ENCODE data around the gene RNF41.
"Not testable (repeated sequence)": the region's sequence is repeated elsewhere in the genome, so short reads cannot be mapped to it uniquely, and the experiment has no call there.

The RNF41 gene

DNA sequence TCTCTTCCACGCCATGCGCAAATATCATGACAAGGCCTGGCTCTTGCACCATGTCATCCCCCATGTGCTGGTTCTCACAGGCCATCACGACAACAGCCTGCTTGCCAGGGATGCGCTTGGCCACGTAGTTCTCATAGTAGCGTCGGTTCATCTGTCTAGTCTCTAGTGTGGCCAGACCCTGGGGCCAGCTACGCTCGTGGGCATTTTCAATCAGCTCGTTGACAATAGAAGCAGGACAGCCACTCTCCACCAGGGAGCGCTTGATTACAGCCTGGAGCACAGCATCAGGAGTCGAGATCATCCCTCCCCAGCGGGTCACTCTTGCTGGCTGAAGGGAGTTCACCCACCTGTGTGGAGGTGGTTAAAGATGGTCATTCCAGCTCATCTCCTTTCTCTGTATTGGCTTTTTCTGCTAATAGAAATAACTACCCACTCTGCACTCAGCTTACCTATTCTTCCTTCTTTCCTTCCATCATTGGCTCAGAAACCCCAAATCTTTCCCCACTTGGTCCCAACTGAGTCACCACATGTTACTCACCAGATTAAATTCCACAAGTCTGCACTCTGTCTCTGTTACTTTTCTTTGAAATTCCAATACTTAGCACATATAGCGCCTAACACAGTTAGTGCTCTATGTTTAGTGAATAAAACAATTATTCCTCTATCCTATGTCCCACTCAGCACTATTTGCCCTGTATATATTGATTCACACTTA, 15.1 kb downstream of the RNF41 start:
- DNase-seq, result peak; percentile 19 to 25

- no peak for DNase-seq
Measured at GRCh38 chr12:56205445-56205844, 16.3 kb downstream of the RNF41 start.

GRCh38 chr12:56204275-56204674, 17.4 kb downstream of the RNF41 start:
- DNase-seq, result no peak

GRCh38 chr12:56202838-56203237, 18.9 kb downstream of the RNF41 start:
- DNase-seq, result no peak

DNA sequence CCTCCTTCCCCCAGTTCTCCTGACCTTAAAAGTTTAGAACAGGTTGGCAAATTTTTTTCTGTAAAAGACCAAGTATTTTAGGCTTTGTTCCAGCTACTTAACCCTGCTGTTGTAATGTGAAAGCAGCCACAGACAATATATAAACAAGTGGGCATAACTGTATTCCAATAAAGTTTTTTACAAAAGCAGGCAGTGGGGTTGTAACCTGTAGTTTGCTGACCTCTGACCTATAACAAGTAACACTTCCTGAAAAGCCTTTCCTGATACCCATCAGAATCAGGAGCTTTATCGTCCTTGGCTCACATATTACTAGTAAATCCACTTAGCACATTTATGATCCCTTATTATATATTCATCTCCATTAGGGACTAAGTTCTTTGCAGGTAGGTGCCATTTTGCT, 19.4 kb downstream of the RNF41 start:
- DNase-seq, result no peak

DNA sequence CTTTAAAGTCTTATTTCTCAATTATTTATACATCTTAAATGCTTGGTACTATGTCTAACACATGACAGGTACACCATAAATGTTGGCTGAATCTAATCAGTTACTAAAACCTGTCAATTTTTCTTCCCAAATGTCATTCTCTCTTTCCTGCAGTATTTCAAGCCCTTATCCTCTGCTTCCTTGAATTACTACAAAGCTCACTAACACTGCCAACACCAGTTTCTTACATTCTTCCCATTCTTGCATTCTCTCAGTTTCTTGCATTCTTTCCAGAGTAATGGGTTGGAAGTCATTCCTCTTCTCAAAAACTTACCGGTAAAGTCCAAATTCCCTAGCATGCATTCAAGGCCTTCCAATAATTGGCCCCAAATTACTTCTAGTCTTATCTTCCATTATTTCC, 22.9 kb downstream of the RNF41 start:
- no peak for DNase-seq

DNA sequence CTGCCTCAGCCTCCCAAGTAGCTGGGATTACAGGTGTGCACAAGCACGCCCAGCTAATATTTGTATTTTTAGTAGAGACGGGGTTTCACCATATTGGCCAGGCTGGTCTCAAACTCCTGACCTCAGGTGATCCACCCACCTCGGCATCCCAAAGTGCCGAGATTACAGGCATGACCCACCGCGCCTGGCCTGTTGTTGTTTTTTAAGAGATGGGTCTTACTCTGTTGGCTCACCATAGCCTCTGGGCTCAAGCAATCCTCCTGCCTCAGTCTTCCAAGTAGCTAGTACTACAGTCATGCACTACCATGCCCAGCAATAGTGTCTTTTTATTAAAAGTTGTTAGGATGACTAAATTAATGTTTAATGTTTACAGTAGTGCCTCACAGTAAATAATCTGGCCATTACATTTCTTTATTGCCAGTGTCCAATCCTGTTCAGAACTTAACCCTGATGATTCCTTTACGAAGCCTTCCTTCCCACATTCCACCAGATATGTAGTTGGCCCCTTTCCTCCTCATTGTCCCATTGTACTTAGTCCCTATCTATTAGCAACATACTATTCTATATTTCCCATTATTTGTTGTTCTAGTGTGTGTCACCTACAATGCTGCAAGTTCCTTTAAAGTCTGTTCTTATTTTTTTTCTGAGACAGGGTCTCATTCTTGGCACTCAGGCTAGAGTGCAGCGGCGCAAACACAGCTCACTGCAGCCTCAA, 23.6 kb downstream of the RNF41 start:
- no peak for DNase-seq

DNA sequence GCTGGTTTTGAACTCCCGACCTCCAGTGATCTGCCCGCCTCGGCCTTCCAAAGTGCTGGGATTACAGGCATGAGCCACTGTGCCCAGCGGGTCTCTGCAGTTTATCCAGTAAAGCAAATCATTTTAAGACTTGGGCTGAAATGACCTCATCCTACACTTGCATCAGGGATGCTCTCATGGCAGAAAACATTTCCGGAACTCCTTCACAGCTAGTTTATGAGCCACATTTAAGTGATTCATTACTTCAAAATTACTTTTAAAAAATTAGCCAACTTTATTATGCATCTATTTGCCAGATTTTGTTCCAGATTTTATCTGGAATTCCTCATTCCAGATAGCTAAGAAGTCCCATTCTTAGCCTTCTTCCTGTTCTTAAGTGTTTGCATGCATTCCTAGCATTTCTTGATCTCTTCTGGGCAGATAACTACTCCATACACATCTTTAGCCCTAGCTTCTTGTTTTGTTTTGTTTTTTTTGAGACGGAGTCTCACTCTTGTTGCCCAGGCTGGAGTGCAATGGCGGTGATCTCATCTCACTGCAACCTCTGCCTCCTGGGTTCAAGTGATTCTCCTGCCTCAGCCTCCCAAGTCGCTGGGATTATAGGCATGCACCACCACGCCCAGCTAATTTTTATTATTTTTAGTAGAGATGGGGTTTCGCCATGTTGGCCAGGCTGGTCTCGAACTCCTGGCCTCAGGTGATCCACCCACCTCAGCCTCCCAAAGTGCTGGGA, 24.7 kb downstream of the RNF41 start:
- DNase-seq, result not testable (repeated sequence)

DNA sequence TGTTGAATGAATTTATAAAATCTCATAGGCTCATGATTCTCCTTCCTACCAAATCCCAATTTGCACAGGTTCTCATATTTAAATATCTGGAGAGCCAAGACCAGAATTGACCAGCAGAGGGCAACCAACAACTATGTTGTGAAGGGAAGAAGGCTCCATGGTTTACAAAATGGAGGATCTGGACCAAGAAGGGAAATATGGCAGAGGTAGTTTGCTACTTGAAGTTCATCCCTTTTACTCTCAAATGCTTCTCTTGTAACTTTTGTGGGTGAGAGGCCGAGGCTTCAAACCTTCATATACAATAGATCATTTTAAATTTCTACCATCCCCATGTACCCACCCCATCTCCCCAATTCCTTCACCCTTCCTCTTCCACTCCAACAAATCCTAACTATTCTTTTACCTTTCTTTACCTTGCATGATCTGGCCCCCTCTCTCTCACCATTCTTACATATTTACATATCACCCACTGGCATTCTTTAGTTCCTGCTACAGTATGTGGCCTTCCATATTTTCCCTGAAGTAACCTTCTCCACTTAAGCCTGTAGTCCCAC, 28.6 kb downstream of the RNF41 start:
- peak; percentile 69 for DNase-seq

- no peak for DNase-seq
Measured at GRCh38 chr12:56192582-56192981, 29.1 kb downstream of the RNF41 start.

- DNase-seq, result no peak
Measured at GRCh38 chr12:56190695-56191155, 31.0 kb downstream of the RNF41 start.

GRCh38 chr12:56189918-56190694, 31.6 kb downstream of the RNF41 start:
- peak; percentile 64 to 72 for DNase-seq

DNA sequence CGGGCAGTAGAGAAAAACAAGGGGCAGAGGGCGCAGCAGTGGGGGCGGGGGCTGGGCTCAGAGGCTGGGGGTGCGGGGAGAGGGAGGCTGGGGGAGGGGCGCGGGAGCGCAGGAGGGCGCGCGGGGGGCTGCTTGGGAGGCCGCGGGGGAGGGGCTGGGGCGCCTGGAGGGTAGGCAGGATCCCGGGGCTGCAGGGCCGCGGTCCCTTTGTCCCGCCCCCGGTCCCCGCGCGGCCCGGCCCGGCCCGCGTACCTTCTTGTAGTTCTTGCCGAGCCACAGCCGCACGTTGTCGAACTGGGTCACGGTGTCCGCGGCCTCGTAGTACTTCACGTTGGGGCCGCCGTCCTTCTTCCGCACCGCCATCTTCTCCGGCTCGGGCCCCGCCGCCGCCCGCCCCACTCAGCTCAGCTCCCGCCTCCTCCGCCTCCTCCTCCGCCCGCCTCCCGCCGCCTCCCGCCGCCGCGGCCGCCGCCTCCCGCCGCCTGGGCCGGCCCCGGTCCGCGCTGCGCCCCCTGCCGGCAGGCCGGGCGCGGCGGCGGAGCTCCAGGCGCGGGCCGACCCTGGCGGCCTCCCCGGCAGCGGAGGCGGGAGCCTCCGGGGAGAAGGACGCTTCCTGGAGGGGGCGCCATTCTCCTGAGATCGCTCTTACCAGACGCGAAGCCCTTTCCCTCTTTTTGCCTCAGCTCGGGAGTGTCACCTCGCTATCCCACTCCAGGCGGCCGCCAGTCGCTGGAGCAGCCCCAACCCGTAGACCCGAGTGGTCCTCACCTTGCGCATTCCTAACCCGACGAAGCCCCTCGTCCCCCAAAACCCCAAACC, 32.4 kb downstream of the RNF41 start, which contains the start of gene SMARCC2:
SMARCC2 (minus strand) TSS at position 385 of the 819 bp plus-strand sequence; CDS start at position 363, 22 bp downstream.
- peak; percentile 79 to 82 for DNase-seq

GRCh38 chr12:56188778-56189098, 33.0 kb downstream of the RNF41 start:
- peak in 1 of 2 experiments; percentile 3 for DNase-seq

DNA sequence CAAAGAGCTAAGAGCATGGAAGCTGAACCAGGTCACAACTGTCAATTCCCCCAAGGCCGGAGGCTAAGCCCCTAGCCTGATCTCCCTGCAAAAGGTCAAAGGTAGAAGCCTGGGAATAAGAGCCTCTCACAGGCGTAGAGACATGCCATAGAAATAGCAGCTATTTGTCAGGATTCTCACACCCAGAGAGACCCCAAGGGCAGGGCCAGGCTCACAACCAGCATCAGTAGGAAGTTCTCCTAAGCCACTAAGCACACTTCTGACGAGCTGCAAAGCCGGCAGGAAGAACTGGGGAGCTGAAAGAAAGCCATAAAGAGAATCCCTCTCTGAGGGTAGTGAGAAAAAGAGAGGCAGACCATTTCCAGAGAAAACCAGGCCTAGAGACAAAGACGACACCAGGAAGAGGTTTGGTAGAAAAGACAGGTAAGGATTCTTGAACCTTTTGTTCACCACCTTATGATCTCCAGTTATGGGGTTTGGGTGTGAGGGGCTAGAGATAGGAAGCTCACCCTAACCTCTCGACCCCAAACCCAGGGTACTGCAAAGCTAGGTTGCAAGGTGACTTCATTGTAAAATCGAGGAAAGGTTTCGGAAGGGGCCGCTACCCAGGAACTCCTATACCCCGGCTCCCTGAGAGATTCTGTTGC, 33.5 kb downstream of the RNF41 start:
- DNase-seq, result no peak

- no peak for DNase-seq
Measured at GRCh38 chr12:56186957-56187356, 34.8 kb downstream of the RNF41 start.

GRCh38 chr12:56178347-56178746, 43.4 kb downstream of the RNF41 start:
- no peak for DNase-seq

DNA sequence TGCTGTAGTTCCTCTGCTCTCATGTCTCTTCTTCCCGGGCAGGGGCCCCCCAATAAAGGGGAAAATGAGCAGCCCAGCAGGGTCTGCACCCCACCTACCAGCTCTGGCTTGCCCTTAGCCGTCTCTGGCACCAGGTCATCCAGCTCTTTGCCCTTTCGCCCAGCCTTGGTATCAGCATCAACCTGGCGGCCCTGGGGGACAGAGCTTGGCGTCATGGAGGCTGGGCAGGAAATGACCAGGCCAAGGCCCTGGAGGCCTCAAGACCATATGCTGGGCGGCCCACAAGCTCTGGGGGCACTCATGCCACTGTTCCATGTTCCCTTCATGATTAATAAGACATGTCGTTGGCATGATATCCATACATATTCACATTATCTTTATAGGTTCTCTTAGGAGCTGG, 48.9 kb downstream of the RNF41 start:
- no peak for DNase-seq

GRCh38 chr12:56169229-56169759, 52.4 kb downstream of the RNF41 start:
- DNase-seq, result no peak

- DNase-seq, result no peak
Measured at GRCh38 chr12:56165369-56165768, 56.4 kb downstream of the RNF41 start.

DNA sequence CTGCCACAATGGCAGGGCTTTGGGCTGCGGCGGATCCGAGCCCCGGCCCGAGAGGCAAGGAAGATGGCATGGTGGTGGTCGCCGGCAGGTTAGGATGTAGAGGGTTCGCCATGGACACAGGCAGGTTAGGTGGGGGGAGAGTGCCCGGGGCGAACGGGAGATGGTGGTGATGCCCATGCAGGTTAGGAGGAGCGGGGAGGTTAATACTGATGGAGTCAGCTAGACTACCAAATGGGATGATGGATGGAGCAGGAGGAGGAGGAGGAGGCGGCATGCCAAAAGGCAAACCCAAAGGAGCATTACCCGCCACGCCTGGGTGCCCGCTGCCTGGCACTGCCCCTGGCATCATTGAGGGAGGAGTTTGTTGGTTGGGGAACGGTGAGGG, 57.4 kb downstream of the RNF41 start:
- DNase-seq, result no peak
